ENCODE measurements around the gene PLA2G4A. TPM values are rescaled to one million over a fixed set of nuclear protein-coding genes. Genes with fewer than 3 reads are reported as not detected.

Gene PLA2G4A
- total RNA-seq, 1 experiment from 2014 or later: 0.39 TPM

DNA sequence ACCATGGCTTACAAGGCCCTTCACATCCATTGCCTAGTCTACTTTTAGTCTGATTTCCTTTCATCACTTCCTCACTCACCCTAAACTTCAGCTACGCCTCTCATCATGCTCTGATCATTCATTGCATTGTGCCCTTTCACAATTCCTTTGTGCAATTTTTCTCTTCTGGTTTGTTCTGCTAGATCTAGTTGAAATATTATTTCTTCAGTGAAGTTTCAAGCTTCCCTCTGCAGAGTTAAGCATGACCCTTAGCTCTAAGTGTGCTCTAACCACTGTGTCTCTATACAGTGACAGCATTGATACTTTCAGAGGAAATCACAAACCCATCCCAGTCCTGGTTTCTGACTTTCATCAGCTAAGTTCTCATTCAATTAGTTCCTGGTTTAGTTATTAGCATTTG is 166.1 kb downstream of the PLA2G4A start:
- no peak overlapping the region for H2AFZ ChIP-seq (ENCODE audit: low read length)
- H2BK15ac ChIP-seq (ENCODE audit: low read depth, low read length): no peak overlapping the region
- H3K9me3 ChIP-seq (ENCODE audit: control insufficient read depth, low read depth, low read length): no peaks in the 10 kb centered on the region
- no peak overlapping the region for H2BK12ac ChIP-seq (ENCODE audit: insufficient read length, low read depth, low read length)
- no peaks in the 10 kb centered on the region for H3K23me2 ChIP-seq (ENCODE audit: insufficient read length, low read depth, low read length, poor library complexity, severe bottlenecking)
- H3K23ac ChIP-seq (ENCODE audit: insufficient read length, low read depth, low read length): no peak overlapping the region
- Mint-ChIP-seq H3K27ac (no peak overlapping the region), H3K4me1 (peaks cover 6 to 7% of the 10 kb centered on the region in 2 experiments), H3K36me3 (ENCODE audit: insufficient read depth in 1 of 3, low read depth in 3 of 3) (no peaks in the 10 kb centered on the region), H3K27me3 (ENCODE audit: low read depth) (no peaks in the 10 kb centered on the region), H3K4me3 (no peak overlapping the region), H3K9me3 (no peaks in the 10 kb centered on the region)
- no peak overlapping the region for H4K8ac ChIP-seq (replicated peaks; ENCODE audit: insufficient read length, low read depth, low read length)
- no peaks in the 10 kb centered on the region for H3K27me3 ChIP-seq (ENCODE audit: insufficient read depth, low read length)
- H3K4ac ChIP-seq (ENCODE audit: low read depth, low read length): no peak overlapping the region
- H2BK120ac ChIP-seq (ENCODE audit: low read depth, low read length, poor library complexity, severe bottlenecking): no peak overlapping the region
- no peak overlapping the region for H3K27ac ChIP-seq (ENCODE audit: insufficient read length, low read depth, low read length)
- TF ChIP-seq, protein P1, sequence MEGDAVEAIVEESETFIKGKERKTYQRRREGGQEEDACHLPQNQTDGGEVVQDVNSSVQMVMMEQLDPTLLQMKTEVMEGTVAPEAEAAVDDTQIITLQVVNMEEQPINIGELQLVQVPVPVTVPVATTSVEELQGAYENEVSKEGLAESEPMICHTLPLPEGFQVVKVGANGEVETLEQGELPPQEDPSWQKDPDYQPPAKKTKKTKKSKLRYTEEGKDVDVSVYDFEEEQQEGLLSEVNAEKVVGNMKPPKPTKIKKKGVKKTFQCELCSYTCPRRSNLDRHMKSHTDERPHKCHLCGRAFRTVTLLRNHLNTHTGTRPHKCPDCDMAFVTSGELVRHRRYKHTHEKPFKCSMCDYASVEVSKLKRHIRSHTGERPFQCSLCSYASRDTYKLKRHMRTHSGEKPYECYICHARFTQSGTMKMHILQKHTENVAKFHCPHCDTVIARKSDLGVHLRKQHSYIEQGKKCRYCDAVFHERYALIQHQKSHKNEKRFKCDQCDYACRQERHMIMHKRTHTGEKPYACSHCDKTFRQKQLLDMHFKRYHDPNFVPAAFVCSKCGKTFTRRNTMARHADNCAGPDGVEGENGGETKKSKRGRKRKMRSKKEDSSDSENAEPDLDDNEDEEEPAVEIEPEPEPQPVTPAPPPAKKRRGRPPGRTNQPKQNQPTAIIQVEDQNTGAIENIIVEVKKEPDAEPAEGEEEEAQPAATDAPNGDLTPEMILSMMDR (conservative IDR thresholded peaks at IDR 0.05): no peak
- H2BK20ac ChIP-seq (ENCODE audit: low read depth, low read length, poor library complexity, severe bottlenecking): no peak overlapping the region
- no peak overlapping the region for H2AK5ac ChIP-seq (ENCODE audit: insufficient read length, low read length)
- no peaks in the 10 kb centered on the region for H3K4me1 ChIP-seq (ENCODE audit: insufficient read depth, low read length)
- no peak overlapping the region for H3T11ph ChIP-seq (ENCODE audit: low read length)
- no peak for DNase-seq
- H3K14ac ChIP-seq (ENCODE audit: insufficient read depth, low read length): no peak overlapping the region
- no peak overlapping the region for H4K91ac ChIP-seq (ENCODE audit: insufficient read length, low read depth, low read length)
- no peaks in the 10 kb centered on the region for H3K79me1 ChIP-seq (ENCODE audit: insufficient read depth, low read depth, low read length, poor library complexity, severe bottlenecking)
- no peak overlapping the region for H3K18ac ChIP-seq (ENCODE audit: insufficient read length, low read depth, low read length)
- no peak overlapping the region for H3K56ac ChIP-seq (ENCODE audit: insufficient read length, low read depth, low read length)
- no peak overlapping the region for H4K5ac ChIP-seq (ENCODE audit: insufficient read length, low read depth, low read length)
- no CpG with 5 or more reads among the region's 1 CpG for WGBS (ENCODE audit: extremely low coverage, insufficient read length, low lambda C conversion rate)
- H3K9ac ChIP-seq (ENCODE audit: extremely low read depth, insufficient read length, low read length): no peak overlapping the region
- no peak overlapping the region for H3K4me2 ChIP-seq (ENCODE audit: insufficient read depth, insufficient read length, low read length)
- no peak overlapping the region for H2BK5ac ChIP-seq (ENCODE audit: insufficient read length, low read length)
- H3K79me2 ChIP-seq (ENCODE audit: insufficient read depth, low read length): no peaks in the 10 kb centered on the region
- no peaks in the 10 kb centered on the region for H4K20me1 ChIP-seq (ENCODE audit: control insufficient read depth, insufficient read depth, insufficient read length)
